K562 (cell line): ENCODE data around the gene DNAH10. TPM values are rescaled to one million over a fixed set of nuclear protein-coding genes. Genes with fewer than 3 reads are reported as not detected.

Source experiments
- ATAC-seq: fragments of 200-7000 bp; cut with Tn5 transposase; 3 replicates; pipeline ENCODE4 v1.9.1; 2020; ENCODE audit warnings: moderate library complexity
- BruUV-seq: library from RNA; stranded (reverse); fragments of 400-500 nt; replicated peaks from 2 replicates; lab custom pipeline; 2021; lab: Mats Ljungman, UMichigan
- CTCF ChIA-PET: fragments of 300-600 bp; formaldehyde crosslinking; extraction: SDS; loops from one replicate; lab custom pipeline; 2021; ENCODE audit warnings: low intra/inter-chr PET ratio; lab: Yijun Ruan, JAX
- POLR2A ChIA-PET: fragments of 300-600, 350-650 bp; sonication (Branson Sonifier 250); formaldehyde crosslinking; extraction: SDS; loops from one replicate; lab custom pipeline; 2021; ENCODE audit warnings: antibody characterized with exemption, inconsistent platforms; lab: Yijun Ruan, JAX
- DNase-seq, 4 experiments: peaks; one replicate each; pipeline versions ENCODE4 v3.0.0 to v3.0.0-alpha.2; 2011 to 2018; ENCODE audit warnings: low spot score in 3 of 4, mixed read lengths in 3 of 4; ENCODE audit errors: extremely low read depth in 1 of 4
- FAIRE-seq: peaks from 2 replicates; lab custom pipeline; 2011; peaks lifted over from hg19 to GRCh38; lab: Jason Lieb, UNC
- H2AFZ ChIP-seq: 2 replicates; pipeline ENCODE4 v1.6.0; 2011; ENCODE audit warnings: low read depth, low read length, control low read depth, inconsistent platforms
- H3K27ac ChIP-seq: fragments of 200-600 bp; 3 replicates; pipeline ENCODE4 v1.8.0; 2011; ENCODE audit warnings: low read depth, mild to moderate bottlenecking, control low read depth, inconsistent platforms, low read length, moderate library complexity, mixed read lengths; ENCODE audit errors: extremely low read depth
- H3K27me3 ChIP-seq, 2 experiments: fragments of 300-600 bp in 1 of 2; 2 replicates in 1 of 2; 3 replicates in 1 of 2; pipeline versions ENCODE4 v1.6.0 to v1.8.0; 2011; ENCODE audit warnings: inconsistent platforms in 2 of 2, low read length in 2 of 2, mild to moderate bottlenecking in 1 of 2, mixed read lengths in 1 of 2, moderate library complexity in 1 of 2; ENCODE audit not compliant: control insufficient read depth in 2 of 2, insufficient read depth in 2 of 2
- H3K36me3 ChIP-seq: fragments of 300-600 bp; 3 replicates; pipeline ENCODE4 v1.8.0; 2011; ENCODE audit warnings: mild to moderate bottlenecking, low read length, inconsistent platforms; ENCODE audit not compliant: control insufficient read depth, insufficient read depth
- H3K4me1 ChIP-seq, 2 experiments: fragments of 200-600 bp in 1 of 2; replicated peaks in 1 of 2; 2 replicates in 1 of 2; 3 replicates in 1 of 2; pipeline versions ENCODE4 v1.5.1 to v1.8.0; 2011; ENCODE audit warnings: inconsistent platforms in 2 of 2, low read length in 2 of 2, mild to moderate bottlenecking in 1 of 2, mixed read lengths in 1 of 2, moderate library complexity in 1 of 2; ENCODE audit not compliant: control insufficient read depth in 2 of 2, insufficient read depth in 2 of 2
- H3K4me2 ChIP-seq: 2 replicates; pipeline ENCODE4 v1.6.1; 2011; ENCODE audit warnings: low read length, control low read depth, inconsistent platforms, mixed read lengths; ENCODE audit not compliant: insufficient read depth
- H3K4me3 ChIP-seq: fragments of 200-600 bp; sonication (generic), shearing (Covaris generic); 2 replicates; pipeline ENCODE4 v1.5.1; 2016; ENCODE audit warnings: control low read depth, inconsistent platforms
- H3K79me2 ChIP-seq: fragments of 200-600 bp; 3 replicates; pipeline ENCODE4 v1.8.0; 2011; ENCODE audit warnings: low read length, inconsistent platforms; ENCODE audit not compliant: control insufficient read depth, insufficient read depth
- H3K9ac ChIP-seq, 2 experiments: 2 replicates each; pipeline versions ENCODE4 v1.6.0 to v1.6.1; 2011; ENCODE audit warnings: low read depth in 2 of 2, low read length in 2 of 2, control low read depth in 1 of 2, inconsistent platforms in 1 of 2, mild to moderate bottlenecking in 1 of 2, mixed read lengths in 1 of 2; ENCODE audit not compliant: insufficient read depth in 1 of 2
- H3K9me1 ChIP-seq: one replicate; pipeline ENCODE4 v1.6.0; 2011; ENCODE audit warnings: inconsistent platforms, mild to moderate bottlenecking, low read length, moderate library complexity; ENCODE audit not compliant: control insufficient read depth, insufficient read depth
- H3K9me3 ChIP-seq: replicated peaks from 2 replicates; pipeline ENCODE4 v1.5.1; 2011; ENCODE audit warnings: low read depth, low read length, inconsistent platforms; ENCODE audit not compliant: control insufficient read depth, insufficient read depth
- H4K20me1 ChIP-seq: replicated peaks from 2 replicates; pipeline ENCODE4 v1.6.1; 2011; ENCODE audit warnings: low read length, inconsistent platforms, mixed read lengths; ENCODE audit not compliant: control insufficient read depth, insufficient read depth
- CTCF ChIP-seq, 3 experiments: IDR thresholded peaks in 2 of 3; conservative IDR thresholded peaks in 1 of 3; 2 replicates each; pipeline ENCODE4 v1.5.1; 2011 to 2012; ENCODE audit warnings: low read length in 3 of 3, mild to moderate bottlenecking in 3 of 3, control low read depth in 2 of 3, improper control_type of control experiment in 1 of 3, inconsistent platforms in 1 of 3, low read depth in 1 of 3, mixed read lengths in 1 of 3, moderate library complexity in 1 of 3; ENCODE audit not compliant: insufficient read depth in 2 of 3
- DACH1 ChIP-seq: fragments of 450-650 bp; IDR thresholded peaks from 2 replicates; pipeline ENCODE4 v1.6.1; 2018; ENCODE audit not compliant: partially characterized antibody
- ERF ChIP-seq: fragments of 450-650 bp; formaldehyde crosslinking; IDR thresholded peaks from 2 replicates; pipeline ENCODE4 v1.4.0; 2020; ENCODE audit warnings: mild to moderate bottlenecking, mixed read lengths
- GATAD2B ChIP-seq: fragments of 450-650 bp; IDR thresholded peaks from 2 replicates; pipeline ENCODE4 v1.6.1; 2017; ENCODE audit warnings: mild to moderate bottlenecking, borderline replicate concordance
- HBP1 ChIP-seq: fragments of 450-650 bp; formaldehyde crosslinking; IDR thresholded peaks from 2 replicates; pipeline ENCODE4 v1.4.0; 2022; ENCODE audit warnings: missing genetic modification characterization
- KLF1 ChIP-seq: fragments of 450-650 bp; IDR thresholded peaks from 2 replicates; pipeline ENCODE4 v1.6.1; 2016; ENCODE audit warnings: missing genetic modification characterization, missing compliant biosample characterization
- OTX1 ChIP-seq: fragments of 450-650 bp; formaldehyde crosslinking; IDR thresholded peaks from 2 replicates; pipeline ENCODE4 v1.4.0; 2022; ENCODE audit warnings: mild to moderate bottlenecking
- RBM15 ChIP-seq: fragments of 200-400 bp; formaldehyde crosslinking; IDR thresholded peaks from 2 replicates; pipeline ENCODE4 v1.6.1; 2018; ENCODE audit warnings: mild to moderate bottlenecking, low read length, moderate library complexity; ENCODE audit not compliant: insufficient read depth
- RFX7 ChIP-seq: fragments of 250-450 bp; sonication (Bioruptor Pico); IDR thresholded peaks from 2 replicates; pipeline ENCODE4 v1.5.1; 2021; ENCODE audit warnings: mild to moderate bottlenecking
- ZNF263 ChIP-seq: sonication (generic); formaldehyde crosslinking; IDR thresholded peaks from 2 replicates; pipeline ENCODE4 v1.8.0; 2022; ENCODE audit warnings: mild to moderate bottlenecking, missing genetic modification reagents, borderline replicate concordance
- ZNF324 ChIP-seq: fragments of 250-450 bp; sonication (Bioruptor Pico); IDR thresholded peaks from 2 replicates; pipeline ENCODE4 v1.4.0; 2020; ENCODE audit warnings: mild to moderate bottlenecking
- ZNF507 ChIP-seq: conservative IDR thresholded peaks from 2 replicates; pipeline ENCODE4 v1.6.1; 2017; ENCODE audit warnings: missing genetic modification characterization, missing compliant biosample characterization
- ZNF512 ChIP-seq: IDR thresholded peaks from 2 replicates; pipeline ENCODE4 v1.6.1; 2016; ENCODE audit warnings: missing genetic modification characterization, missing compliant biosample characterization
- ZNF644 ChIP-seq: fragments of 200-800 bp; sonication (Bioruptor generic); IDR thresholded peaks from 2 replicates; pipeline ENCODE4 v1.6.1; 2016; ENCODE audit warnings: low read depth, missing genetic modification characterization, missing compliant biosample characterization
- WGBS: fragments of 100-300 bp; shearing (Covaris generic); methylation state at CpG from one replicate; pipeline ENCODE4 v1.1.6; 2016; ENCODE audit warnings: low coverage, mixed read lengths; ENCODE audit not compliant: insufficient coverage; ENCODE audit errors: missing lambda C conversion rate; 5-methylcytosine and 5-hydroxymethylcytosine counted together
- in situ Hi-C: fragments of 300-500 bp; cut with MboI; formaldehyde crosslinking; loops from 4 replicates; pipeline ENCODE4 v1.15.0; 2018; ENCODE audit warnings: inconsistent platforms, mixed read lengths
- intact Hi-C: fragments of 100-400 bp; cut with micrococcal nuclease; formaldehyde crosslinking; loops from 2 replicates; pipeline ENCODE4 v1.14.2; 2022
- polyA plus RNA-seq, 8 experiments: library from polyadenylated mRNA; depleted of rRNA in 4 of 8; stranded (reverse) in 5 of 8; unstranded in 3 of 8; fragments of >200 nt; fragmentation: Nextera tagmentation in 2 of 8; fragmentation: Illumina TruSeq in 1 of 8; extraction: Ambion mirVana in 2 of 8; extraction: Trizol in 1 of 8; gene quantifications; 2 replicates each; pipeline versions ENCODE4 v1.2.1 to v1.2.3, GENCODE V29; 2011 to 2014; ENCODE audit warnings: inconsistent platforms in 1 of 8, missing spikeins in 1 of 8
- total RNA-seq, 7 experiments: library from RNA; depleted of rRNA in 6 of 7; stranded (reverse); fragments of >200 nt in 6 of 7; fragmentation: Illumina TruSeq in 2 of 7; extraction: Trizol in 2 of 7; gene quantifications; 2 replicates each; pipeline versions ENCODE4 v1.2.1 to v1.2.3, GENCODE V29; 2011 to 2021; ENCODE audit warnings: low replicate concordance in 1 of 7

Gene DNAH10
- total and polyA plus RNA-seq, 9 of the 15 experiments (the other 6 are each of a cell fraction or from before 2014, with no cell fraction given): 0.01 to 0.06 (median 0.04) TPM; not detected in 1

GRCh38 chr12:123807002-123807401 is 44.9 kb downstream of the DNAH10 start (continued):
- no peak for TF ChIP-seq DACH1
- no peak for TF ChIP-seq GATAD2B
- no peak for TF ChIP-seq KLF1
- no peak for TF ChIP-seq CTCF (IDR thresholded peaks at IDR 0.05 in 2 of 3, conservative IDR thresholded peaks at IDR 0.05 in 1 of 3; ENCODE audit: insufficient read depth in 2 of 3, low read depth in 1 of 3, low read length in 3 of 3)

- Histone ChIP-seq H3K4me1 (no peaks in the 10 kb centered on the region; a peak in 1 of 5 replicates), H3K27ac (no peak overlapping the region), H3K4me2 (no peak overlapping the region), H3K79me2 (no peaks in the 10 kb centered on the region), H3K9me1 (no peaks in the 10 kb centered on the region)
- CTCF ChIA-PET: interaction anchor here (0.7 kb wide), 1 partner anchor 178 kb away, joined by 3 read pairs; no protein-coding TSS in a partner anchor
- BruUV-seq: no TSS peak
- in situ Hi-C loops: no loop called here
- POLR2A ChIA-PET: no interaction called here
- TF ChIP-seq ZNF512 (0 out of 2 replicates have a peak, but pooled peaks have one; percentile 41), HBP1 (CRISPR knock-in tag) (0 out of 2 replicates have a peak, but pooled peaks have one; percentile 32), ZNF507 (no peak), ZNF644 (tag) (no peak), ERF (no peak), RFX7 (CRISPR knock-in tag) (no peak), ZNF263 (peak; percentile 57; the same call in 1 of the 2 replicates), OTX1 (0 out of 2 replicates have a peak, but pooled peaks have one; percentile 41), ZNF324 (CRISPR knock-in tag) (no peak), RBM15 (no peak)
- TF ChIP-seq, all 486 proteins: peak for 4
- H3K9me3 ChIP-seq: no peaks in the 10 kb centered on the region
- H3K27me3 ChIP-seq: peaks cover 7 to 14% of the 10 kb centered on the region in 2 experiments; a peak in 4 of 5 replicates
- intact Hi-C loops: loop anchor here (5.0 kb wide), 1 partner anchor 35 kb away; no protein-coding TSS in a partner anchor
- H3K9ac ChIP-seq: no peak overlapping the region
- FAIRE-seq (no peak), DNase-seq (no peak), ATAC-seq (peak; percentile 36; the same call in 2 of the 3 replicates)
- H3K4me3 ChIP-seq: no peak overlapping the region
- 0% methylated on average over 1 of the region's 2 CpGs for WGBS
- no peaks in the 10 kb centered on the region for H3K36me3 ChIP-seq
- H4K20me1 ChIP-seq: no peaks in the 10 kb centered on the region
- H2AFZ ChIP-seq: peak overlapping the region; percentile 40; the same call in 1 of the 2 replicates
Measured at GRCh38 chr12:123807670-123808069, 45.6 kb downstream of the DNAH10 start.
